OCI-LY1 (cell line): ENCODE results near the gene SLC25A4.

Experiments
- H2AFZ ChIP-seq: fragments of 200-600 bp; sonication (generic), shearing (Covaris generic); 2 replicates; pipeline ENCODE4 v1.6.0; 2014; ENCODE audit warnings: antibody characterized with exemption, mild to moderate bottlenecking, low read length
- H3F3A ChIP-seq: fragments of 200-600 bp; sonication (generic), shearing (Covaris generic); 2 replicates; pipeline ENCODE4 v1.6.0; 2014; ENCODE audit warnings: mild to moderate bottlenecking, antibody characterized with exemption, low read length, moderate library complexity; ENCODE audit not compliant: insufficient read depth
- H3K27ac ChIP-seq: fragments of 200-600 bp; sonication (generic); 2 replicates; pipeline ENCODE4 v1.5.1; 2014; ENCODE audit warnings: low read length, mixed run types, mild to moderate bottlenecking, low read depth; ENCODE audit not compliant: poor library complexity, severe bottlenecking
- H3K27me3 ChIP-seq: fragments of 200-600 bp; sonication (generic); 2 replicates; pipeline ENCODE4 v1.6.0; 2014; ENCODE audit warnings: antibody characterized with exemption, mild to moderate bottlenecking, low read length, moderate library complexity; ENCODE audit not compliant: insufficient read depth
- H3K36me3 ChIP-seq: fragments of 200-600 bp; sonication (generic); 2 replicates; pipeline ENCODE4 v1.6.1; 2014; ENCODE audit warnings: mild to moderate bottlenecking, antibody characterized with exemption, low read length, moderate library complexity, mixed read lengths; ENCODE audit not compliant: insufficient read depth
- H3K4me1 ChIP-seq: fragments of 200-600 bp; sonication (generic); 2 replicates; pipeline ENCODE4 v1.5.1; 2014; ENCODE audit warnings: mild to moderate bottlenecking, low read length, moderate library complexity; ENCODE audit not compliant: insufficient read depth, severe bottlenecking
- H3K4me2 ChIP-seq: fragments of 200-600 bp; sonication (generic), shearing (Covaris generic); 2 replicates; pipeline ENCODE4 v1.6.1; 2014; ENCODE audit warnings: low read length
- H3K4me3 ChIP-seq: fragments of 200-600 bp; sonication (generic); 2 replicates; pipeline ENCODE4 v1.5.1; 2014; ENCODE audit warnings: low read length, low read depth, mild to moderate bottlenecking, mixed read lengths; ENCODE audit not compliant: poor library complexity, severe bottlenecking
- H3K79me2 ChIP-seq: fragments of 200-600 bp; shearing (Covaris generic); 2 replicates; pipeline ENCODE4 v1.6.1; 2016; ENCODE audit warnings: mixed run types, low read length, mixed read lengths; ENCODE audit not compliant: insufficient read depth
- H3K9ac ChIP-seq: fragments of 200-600 bp; sonication (generic), shearing (Covaris generic); 2 replicates; pipeline ENCODE4 v1.6.1; 2014; ENCODE audit warnings: mild to moderate bottlenecking, low read length, mixed read lengths
- H3K9me2 ChIP-seq: fragments of 200-600 bp; sonication (generic), shearing (Covaris generic); 2 replicates; pipeline ENCODE4 v1.6.1; 2014; ENCODE audit warnings: low read depth, mild to moderate bottlenecking, low read length, mixed read lengths
- H3K9me3 ChIP-seq: fragments of 200-600 bp; shearing (Covaris generic); 2 replicates; pipeline ENCODE4 v1.6.1; 2014; ENCODE audit warnings: low read length, mixed read lengths
- H4K20me1 ChIP-seq: fragments of 200-600 bp; sonication (generic), shearing (Covaris generic); 2 replicates; pipeline ENCODE4 v1.6.0; 2016; ENCODE audit warnings: mild to moderate bottlenecking, low read length; ENCODE audit not compliant: insufficient read depth
- CTCF ChIP-seq: fragments of 200-600 bp; sonication (generic), shearing (Covaris generic); IDR thresholded peaks from 2 replicates; pipeline ENCODE4 v1.5.1; 2017; ENCODE audit warnings: mild to moderate bottlenecking, antibody characterized with exemption, low read length, moderate library complexity, mixed read lengths
- EZH2 ChIP-seq: fragments of 200-600 bp; sonication (generic), shearing (Covaris generic); IDR thresholded peaks from 2 replicates; pipeline ENCODE4 v1.8.0; 2017; ENCODE audit warnings: borderline replicate concordance, mixed run types, mild to moderate bottlenecking, antibody characterized with exemption, low read length, moderate library complexity, mixed read lengths

The SLC25A4 gene

GRCh38 chr4:185109736-185110135, 33.3 kb upstream of the SLC25A4 start:
- Histone ChIP-seq H4K20me1 (no peaks in the 10 kb centered on the region), H3K36me3 (no peaks in the 10 kb centered on the region), H3K79me2 (no peaks in the 10 kb centered on the region), H3K9me3 (no peaks in the 10 kb centered on the region), H3K27me3 (no peaks in the 10 kb centered on the region; the same call in 1 of the 2 replicates), H3F3A (no peaks in the 10 kb centered on the region), H2AFZ (no peak overlapping the region), H3K4me3 (no peak overlapping the region), H3K4me1 (no peaks in the 10 kb centered on the region), H3K9me2 (no peaks in the 10 kb centered on the region), H3K4me2 (no peak overlapping the region), H3K9ac (no peak overlapping the region), H3K27ac (no peak overlapping the region)
- TF ChIP-seq EZH2, result no peak

- no peak for TF ChIP-seq CTCF
- no peak for TF ChIP-seq EZH2
- no peaks in the 10 kb centered on the region for H3K9me2 ChIP-seq
- H3K79me2 ChIP-seq, result no peaks in the 10 kb centered on the region
- no peak overlapping the region for H2AFZ ChIP-seq
- no peak overlapping the region for H3K9ac ChIP-seq
- H4K20me1 ChIP-seq, result no peaks in the 10 kb centered on the region
- no peaks in the 10 kb centered on the region for H3K36me3 ChIP-seq
- H3K4me1 ChIP-seq, result no peaks in the 10 kb centered on the region
- no peak overlapping the region for H3K27ac ChIP-seq
- H3K4me3 ChIP-seq, result no peak overlapping the region
- H3F3A ChIP-seq, result no peaks in the 10 kb centered on the region
- H3K4me2 ChIP-seq, result no peak overlapping the region
- no peaks in the 10 kb centered on the region for H3K9me3 ChIP-seq
- no peaks in the 10 kb centered on the region; the same call in 1 of the 2 replicates for H3K27me3 ChIP-seq
Observed at GRCh38 chr4:185110375-185110823, 32.7 kb upstream of the SLC25A4 start.

GRCh38 chr4:185112104-185112503, 31.0 kb upstream of the SLC25A4 start:
- H3K4me2 ChIP-seq, result no peak overlapping the region
- H3K27ac ChIP-seq, result no peak overlapping the region
- no peaks in the 10 kb centered on the region for H3F3A ChIP-seq
- H3K27me3 ChIP-seq, result no peaks in the 10 kb centered on the region; the same call in 1 of the 2 replicates
- H3K4me3 ChIP-seq, result no peak overlapping the region
- H3K79me2 ChIP-seq, result no peaks in the 10 kb centered on the region
- H3K36me3 ChIP-seq, result no peaks in the 10 kb centered on the region
- H2AFZ ChIP-seq, result no peak overlapping the region
- no peaks in the 10 kb centered on the region for H4K20me1 ChIP-seq
- no peaks in the 10 kb centered on the region for H3K9me3 ChIP-seq
- no peaks in the 10 kb centered on the region for H3K4me1 ChIP-seq
- H3K9me2 ChIP-seq, result no peaks in the 10 kb centered on the region
- no peak for TF ChIP-seq CTCF
- no peak overlapping the region for H3K9ac ChIP-seq

- Histone ChIP-seq H3K79me2 (no peaks in the 10 kb centered on the region), H3K27ac (no peak overlapping the region), H2AFZ (no peak overlapping the region), H3K9ac (no peak overlapping the region), H4K20me1 (no peaks in the 10 kb centered on the region), H3K9me2 (no peaks in the 10 kb centered on the region), H3K36me3 (no peaks in the 10 kb centered on the region), H3K9me3 (no peaks in the 10 kb centered on the region), H3K4me2 (no peak overlapping the region), H3F3A (no peaks in the 10 kb centered on the region), H3K4me3 (no peak overlapping the region), H3K4me1 (no peaks in the 10 kb centered on the region), H3K27me3 (no peaks in the 10 kb centered on the region; the same call in 1 of the 2 replicates)
- TF ChIP-seq EZH2 (no peak), CTCF (no peak)
Observed at GRCh38 chr4:185113340-185113739, 29.7 kb upstream of the SLC25A4 start.
